ENCODE results near the gene AFF3.

DNA sequence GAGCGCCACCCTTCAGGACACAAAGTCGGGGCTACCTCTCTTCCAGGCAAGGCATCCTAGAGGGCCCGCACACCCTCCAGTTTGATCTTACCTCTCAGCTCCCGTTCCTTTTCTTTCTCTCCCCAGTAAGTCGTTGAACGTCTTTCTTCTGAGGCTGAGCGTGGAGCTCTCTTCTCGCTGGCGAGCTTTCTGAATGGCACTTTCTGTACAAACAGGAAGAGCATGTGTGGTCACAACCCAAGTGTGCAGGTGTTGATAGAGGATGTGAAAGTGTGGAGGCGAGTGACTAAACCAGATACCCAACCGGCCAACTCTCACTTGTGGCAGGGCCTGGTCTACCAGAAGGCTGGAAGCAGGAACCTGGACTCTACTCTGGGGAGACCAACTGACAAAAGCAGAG is at the start of gene AFF3:
- TF ChIP-seq, protein P1, sequence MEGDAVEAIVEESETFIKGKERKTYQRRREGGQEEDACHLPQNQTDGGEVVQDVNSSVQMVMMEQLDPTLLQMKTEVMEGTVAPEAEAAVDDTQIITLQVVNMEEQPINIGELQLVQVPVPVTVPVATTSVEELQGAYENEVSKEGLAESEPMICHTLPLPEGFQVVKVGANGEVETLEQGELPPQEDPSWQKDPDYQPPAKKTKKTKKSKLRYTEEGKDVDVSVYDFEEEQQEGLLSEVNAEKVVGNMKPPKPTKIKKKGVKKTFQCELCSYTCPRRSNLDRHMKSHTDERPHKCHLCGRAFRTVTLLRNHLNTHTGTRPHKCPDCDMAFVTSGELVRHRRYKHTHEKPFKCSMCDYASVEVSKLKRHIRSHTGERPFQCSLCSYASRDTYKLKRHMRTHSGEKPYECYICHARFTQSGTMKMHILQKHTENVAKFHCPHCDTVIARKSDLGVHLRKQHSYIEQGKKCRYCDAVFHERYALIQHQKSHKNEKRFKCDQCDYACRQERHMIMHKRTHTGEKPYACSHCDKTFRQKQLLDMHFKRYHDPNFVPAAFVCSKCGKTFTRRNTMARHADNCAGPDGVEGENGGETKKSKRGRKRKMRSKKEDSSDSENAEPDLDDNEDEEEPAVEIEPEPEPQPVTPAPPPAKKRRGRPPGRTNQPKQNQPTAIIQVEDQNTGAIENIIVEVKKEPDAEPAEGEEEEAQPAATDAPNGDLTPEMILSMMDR (IDR thresholded peaks at IDR 0.05; ENCODE audit: low read depth, low read length, poor library complexity, severe bottlenecking) = no peak
- no peak for TF ChIP-seq EZH2phosphoT487 (IDR thresholded peaks at IDR 0.05; ENCODE audit: borderline replicate concordance, low read length)
